SK-N-SH (cell line): Measurements from ENCODE around the gene EBF3.

Experiments
- CTCF ChIP-seq: fragments of 200-600 bp; sonication (generic); IDR thresholded peaks from 2 replicates; pipeline ENCODE4 v1.6.1; 2017; ENCODE audit warnings: antibody characterized with exemption, mild to moderate bottlenecking, moderate library complexity
- FOXJ3 ChIP-seq: sonication (generic); formaldehyde crosslinking; IDR thresholded peaks from 2 replicates; pipeline ENCODE4 v1.5.1; 2020; ENCODE audit warnings: mild to moderate bottlenecking, missing genetic modification reagents
- MEF2A ChIP-seq: IDR thresholded peaks from 2 replicates; pipeline ENCODE4 v1.4.0; 2012; ENCODE audit warnings: low read depth, borderline replicate concordance
- POLR2AphosphoS5 ChIP-seq: IDR thresholded peaks from 2 replicates; pipeline ENCODE4 v1.6.1; 2012; ENCODE audit warnings: low read depth, low read length
- RAD21 ChIP-seq: IDR thresholded peaks from 2 replicates; pipeline ENCODE4 v1.6.1; 2012; ENCODE audit warnings: mild to moderate bottlenecking, low read length
- REST ChIP-seq: IDR thresholded peaks from 2 replicates; pipeline ENCODE4 v1.6.1; 2012; ENCODE audit warnings: mild to moderate bottlenecking, low read depth, low read length, moderate library complexity
- RFX5 ChIP-seq: IDR thresholded peaks from 2 replicates; pipeline ENCODE4 v1.6.1; 2012; ENCODE audit warnings: mild to moderate bottlenecking, improper control_type of control experiment, low read length
- RXRA ChIP-seq: IDR thresholded peaks from 2 replicates; pipeline ENCODE4 v1.4.0; 2012; ENCODE audit warnings: low read depth, mild to moderate bottlenecking, borderline replicate concordance
- SIN3A ChIP-seq: IDR thresholded peaks from 2 replicates; pipeline ENCODE4 v1.6.1; 2012; ENCODE audit warnings: low read depth, mild to moderate bottlenecking, low read length, moderate library complexity, borderline replicate concordance
- TAF1 ChIP-seq: IDR thresholded peaks from 2 replicates; pipeline ENCODE4 v1.6.1; 2012; ENCODE audit warnings: low read depth, mild to moderate bottlenecking, low read length, moderate library complexity, borderline replicate concordance
- USF1 ChIP-seq: IDR thresholded peaks from 2 replicates; pipeline ENCODE4 v1.4.0; 2012; ENCODE audit warnings: low read depth, borderline replicate concordance
- ZBTB33 ChIP-seq: IDR thresholded peaks from 2 replicates; pipeline ENCODE4 v1.4.0; 2012; ENCODE audit warnings: low read depth, borderline replicate concordance

- no peak for TF ChIP-seq CTCF
- TF ChIP-seq RXRA = no peak
- no peak for TF ChIP-seq TAF1
- no peak for TF ChIP-seq RFX5
- no peak for TF ChIP-seq USF1
- TF ChIP-seq REST = no peak
- no peak for TF ChIP-seq MEF2A
- no peak for TF ChIP-seq RAD21
- no peak for TF ChIP-seq ZBTB33
- no peak for TF ChIP-seq FOXJ3 (CRISPR knock-in tag)
- TF ChIP-seq SIN3A = no peak
- TF ChIP-seq POLR2AphosphoS5 = no peak
Measured at GRCh38 chr10:129909531-129910256, 54.4 kb downstream of the EBF3 start.
